Measurements from ENCODE around the gene STAT3.
"Not testable (repeated sequence)": the region's sequence is repeated elsewhere in the genome, so short reads cannot be mapped to it uniquely, and the experiment has no call there.

STAT3 gene

DNA sequence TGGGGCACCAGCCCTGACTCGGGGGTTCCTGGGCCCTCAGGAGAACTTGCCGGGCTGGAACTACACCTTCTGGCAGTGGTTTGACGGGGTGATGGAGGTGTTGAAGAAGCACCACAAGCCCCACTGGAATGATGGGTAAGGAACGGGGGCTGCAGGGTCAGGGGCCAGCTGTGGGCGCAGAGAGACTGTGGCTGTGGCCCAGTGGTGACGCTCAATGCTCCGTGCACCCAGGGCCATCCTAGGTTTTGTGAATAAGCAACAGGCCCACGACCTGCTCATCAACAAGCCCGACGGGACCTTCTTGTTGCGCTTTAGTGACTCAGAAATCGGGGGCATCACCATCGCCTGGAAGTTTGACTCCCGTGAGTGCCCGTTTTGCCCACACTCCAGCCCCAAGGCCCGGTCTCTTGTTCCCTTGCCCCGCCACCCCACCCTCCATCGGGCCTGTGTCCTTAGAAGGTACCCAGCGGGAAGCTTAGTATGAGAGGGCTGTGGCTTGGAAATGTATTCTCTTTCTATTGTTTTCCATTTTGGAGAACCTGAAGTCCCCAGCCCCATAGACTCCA is 80.8 kb downstream of the STAT3 start:
- no peak for DNase-seq (ENCODE audit: low read depth, low spot score)
- H3K4me3 ChIP-seq (ENCODE audit: low read length) = peak overlapping the region; percentile 57

DNA sequence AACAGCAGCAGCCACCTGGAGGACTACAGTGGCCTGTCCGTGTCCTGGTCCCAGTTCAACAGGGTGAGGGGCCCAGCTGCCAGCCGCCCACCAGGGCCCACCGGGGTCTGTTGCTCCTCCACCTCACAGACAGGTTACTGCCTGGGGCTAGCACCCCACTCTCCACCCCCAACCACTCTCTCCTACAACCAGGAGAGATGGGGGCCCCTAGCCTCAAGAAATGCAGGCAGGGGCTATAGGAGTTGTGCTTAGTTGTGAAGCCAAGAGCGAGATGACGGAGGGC is 81.9 kb downstream of the STAT3 start:
- H3K4me3 ChIP-seq (ENCODE audit: low read length) = peak overlapping the region; percentile 57
- DNase-seq (ENCODE audit: low read depth, low spot score) = no peak

DNA sequence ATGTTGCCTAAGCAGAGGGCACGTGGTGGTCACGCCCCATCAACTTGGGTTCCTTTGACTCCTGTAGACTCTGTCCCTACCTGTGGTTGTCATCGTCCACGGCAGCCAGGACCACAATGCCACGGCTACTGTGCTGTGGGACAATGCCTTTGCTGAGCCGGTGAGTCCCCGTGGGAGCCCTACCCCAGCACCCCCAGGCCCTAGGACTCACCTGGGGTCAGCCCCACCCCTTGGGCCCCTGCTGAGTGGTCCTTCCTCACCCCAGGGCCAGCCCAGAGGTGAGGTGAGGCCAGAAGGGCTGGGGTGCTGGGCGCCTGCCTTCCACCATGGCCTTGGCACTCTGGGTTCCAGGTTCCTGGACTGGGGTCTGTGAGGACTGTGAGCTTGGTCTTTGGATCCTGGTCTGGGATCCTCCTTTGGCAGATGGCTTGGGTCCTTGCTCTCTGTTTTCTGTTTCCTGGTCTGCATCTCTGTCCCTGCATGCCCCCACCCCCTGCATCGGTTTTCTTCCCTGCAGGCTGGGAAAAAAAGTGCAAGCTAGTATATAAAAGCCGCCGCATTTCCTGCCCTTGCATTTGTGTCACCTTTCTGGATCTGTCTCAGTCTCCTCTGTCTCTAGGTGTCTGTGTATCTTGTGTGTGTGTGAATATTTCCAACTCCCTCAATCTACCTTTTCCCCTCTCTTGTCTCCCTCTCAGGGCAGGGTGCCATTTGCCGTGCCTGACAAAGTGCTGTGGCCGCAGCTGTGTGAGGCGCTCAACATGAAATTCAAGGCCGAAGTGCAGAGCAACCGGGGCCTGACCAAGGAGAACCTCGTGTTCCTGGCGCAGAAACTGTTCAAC is 82.5 kb downstream of the STAT3 start:
- H3K4me3 ChIP-seq (ENCODE audit: low read length) = peak overlapping the region; percentile 57
- peak; percentile 87 for DNase-seq (ENCODE audit: low read depth, low spot score)

DNA sequence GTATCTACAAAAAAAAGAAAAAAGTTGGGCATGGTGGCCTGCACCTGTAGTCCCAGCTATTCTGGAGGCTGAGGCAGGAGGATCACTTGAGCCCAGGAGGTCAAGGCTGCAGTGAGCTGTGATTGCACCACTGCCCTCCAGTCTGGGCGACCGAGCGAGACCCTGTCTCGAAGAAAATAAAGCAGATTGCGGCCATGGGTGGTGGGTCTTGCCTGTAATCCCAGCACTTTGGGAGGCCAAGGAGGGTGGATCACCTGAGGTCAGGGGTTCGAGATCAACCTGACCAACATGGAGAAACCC is 83.3 kb downstream of the STAT3 start:
- H3K4me3 ChIP-seq (ENCODE audit: low read length); DNase-seq (ENCODE audit: low read depth, low spot score): not testable (repeated sequence)

DNA sequence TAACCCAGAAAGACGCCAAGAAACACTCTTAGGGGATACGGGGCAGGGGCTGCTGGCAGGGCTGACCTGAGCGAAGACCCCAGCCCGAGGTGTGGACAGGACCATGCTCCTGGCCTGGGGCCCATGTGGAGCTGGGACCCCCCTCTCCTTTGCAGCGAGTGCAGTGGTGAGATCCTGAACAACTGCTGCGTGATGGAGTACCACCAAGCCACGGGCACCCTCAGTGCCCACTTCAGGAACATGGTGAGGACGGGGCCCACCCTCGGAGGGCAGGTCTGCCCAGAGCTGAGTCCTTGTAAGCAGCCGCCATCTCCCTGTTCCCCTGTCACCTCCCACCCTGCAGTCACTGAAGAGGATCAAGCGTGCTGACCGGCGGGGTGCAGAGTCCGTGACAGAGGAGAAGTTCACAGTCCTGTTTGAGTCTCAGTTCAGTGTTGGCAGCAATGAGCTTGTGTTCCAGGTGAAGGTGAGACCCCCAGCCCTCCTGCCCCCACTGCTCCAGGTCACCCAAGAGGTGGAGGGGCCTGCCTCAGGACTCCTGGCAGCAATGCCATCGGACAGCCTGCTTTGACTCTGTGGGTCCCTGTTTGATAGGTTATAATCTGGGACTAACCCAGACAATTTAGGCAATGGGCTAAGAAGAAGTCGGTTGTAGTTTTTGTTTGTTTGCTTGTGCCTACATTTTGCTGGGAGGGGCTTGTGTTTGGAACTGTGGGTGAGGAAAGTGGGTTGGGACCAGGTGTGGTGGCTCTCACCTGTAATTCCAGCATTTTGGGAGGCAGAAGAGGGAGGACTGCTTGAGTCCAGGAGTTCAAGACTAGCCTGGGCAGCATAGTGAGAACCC is 83.8 kb downstream of the STAT3 start:
- H3K4me3 ChIP-seq (ENCODE audit: low read length) = no peak overlapping the region
- no peak for DNase-seq (ENCODE audit: low read depth, low spot score)

DNA sequence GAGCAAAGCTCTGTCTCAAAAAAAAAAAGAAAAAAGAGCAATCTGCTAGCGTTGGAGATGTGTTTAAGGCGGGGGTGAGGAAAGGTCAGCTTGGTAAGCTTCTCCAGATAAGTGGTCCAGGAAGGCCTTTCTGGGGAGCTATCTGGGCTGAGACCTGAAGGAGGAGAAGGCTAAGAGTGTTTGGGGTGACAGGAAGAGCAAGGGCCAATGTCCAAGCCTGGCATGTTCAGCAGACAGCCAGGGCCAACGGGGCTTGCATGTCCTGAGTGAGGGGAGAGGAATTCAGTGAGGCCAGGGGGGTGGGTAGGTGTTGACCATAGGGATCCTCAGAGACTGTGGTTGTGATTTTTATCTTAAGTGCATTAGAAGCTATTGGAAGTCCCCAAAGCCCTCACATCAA is 84.5 kb downstream of the STAT3 start:
- DNase-seq (ENCODE audit: low read depth, low spot score) = no peak
- H3K4me3 ChIP-seq (ENCODE audit: low read length) = no peak overlapping the region

DNA sequence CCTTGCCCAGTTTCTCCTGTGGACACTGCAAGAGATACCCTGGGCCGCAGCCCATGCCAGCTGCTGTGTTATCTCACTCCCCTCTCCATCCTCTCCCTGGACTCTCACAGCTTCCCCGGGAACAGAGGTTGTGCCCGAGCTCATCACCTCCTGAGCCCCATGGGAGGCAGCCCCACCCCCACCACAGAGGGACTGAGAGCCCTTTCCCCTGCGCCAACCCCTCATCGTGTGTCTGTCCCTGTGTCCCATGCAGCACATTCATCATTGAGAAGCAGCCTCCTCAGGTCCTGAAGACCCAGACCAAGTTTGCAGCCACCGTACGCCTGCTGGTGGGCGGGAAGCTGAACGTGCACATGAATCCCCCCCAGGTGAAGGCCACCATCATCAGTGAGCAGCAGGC is 87.2 kb downstream of the STAT3 start:
- no peak overlapping the region for H3K4me3 ChIP-seq (ENCODE audit: low read length)
- no peak for DNase-seq (ENCODE audit: low read depth, low spot score)

DNA sequence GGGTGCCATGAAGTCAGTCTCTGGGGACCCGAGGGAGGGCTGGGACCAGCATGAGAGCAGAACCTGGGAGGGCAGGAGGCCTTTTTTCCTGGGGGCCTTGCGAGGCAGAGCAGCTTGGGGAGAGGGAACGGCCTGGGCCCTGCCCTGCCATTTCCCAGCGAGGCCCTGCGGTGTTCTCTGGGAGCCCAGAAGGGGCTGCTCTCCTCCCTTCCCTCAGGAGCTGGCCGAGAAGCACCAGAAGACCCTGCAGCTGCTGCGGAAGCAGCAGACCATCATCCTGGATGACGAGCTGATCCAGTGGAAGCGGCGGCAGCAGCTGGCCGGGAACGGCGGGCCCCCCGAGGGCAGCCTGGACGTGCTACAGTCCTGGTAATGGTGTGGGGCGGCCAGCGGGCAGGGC is 88.3 kb downstream of the STAT3 start:
- DNase-seq (ENCODE audit: low read depth, low spot score); H3K4me3 ChIP-seq (ENCODE audit: low read length): not testable (repeated sequence)

DNA sequence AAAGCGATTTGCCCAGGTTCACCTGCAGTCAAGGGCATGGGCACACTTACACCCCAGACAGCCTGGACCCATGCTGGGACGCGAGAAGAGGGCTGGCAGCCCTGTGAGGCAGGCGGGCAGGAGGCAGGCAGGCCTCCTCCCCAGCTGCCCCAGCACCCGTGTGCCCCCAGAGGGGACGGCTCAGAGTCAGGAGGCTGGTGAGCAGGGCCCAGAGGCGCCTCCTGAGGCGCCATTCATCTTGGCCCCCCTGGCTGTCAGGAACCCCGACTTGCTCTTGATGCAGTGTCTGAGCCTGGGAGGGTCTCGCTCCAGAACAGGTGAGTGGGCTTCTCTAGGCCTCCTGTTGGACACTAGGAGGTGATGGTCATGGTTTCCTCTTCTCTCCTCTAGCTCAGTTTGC is 88.9 kb downstream of the STAT3 start:
- not testable (repeated sequence) for DNase-seq (ENCODE audit: low read depth, low spot score)

DNA sequence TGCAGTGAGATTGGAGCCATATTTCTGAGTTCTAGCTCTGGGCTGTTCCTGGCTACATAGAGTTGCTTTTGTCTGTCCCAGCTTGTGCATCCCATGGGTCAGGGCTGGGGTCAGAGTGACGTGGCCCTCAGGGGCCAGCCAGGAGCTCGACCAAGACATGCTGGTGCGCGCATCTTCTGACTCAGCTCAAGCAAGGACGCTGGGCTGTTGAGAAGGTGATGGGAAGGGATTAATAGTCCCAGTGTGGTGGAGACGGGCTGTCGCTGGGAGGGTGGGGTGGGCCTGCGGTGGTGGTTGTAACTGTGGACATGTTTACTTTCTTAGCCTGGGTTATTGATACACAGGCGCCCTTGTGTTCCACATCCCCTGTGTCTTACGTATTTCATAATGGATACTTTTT is 90.5 kb downstream of the STAT3 start:
- not testable (repeated sequence) for H3K4me3 ChIP-seq (ENCODE audit: low read length); DNase-seq (ENCODE audit: low read depth, low spot score)

More for the DNA sequence above, 88.9 kb downstream of the STAT3 start:
- H3K4me3 ChIP-seq (ENCODE audit: low read length) = not testable (repeated sequence)

DNA sequence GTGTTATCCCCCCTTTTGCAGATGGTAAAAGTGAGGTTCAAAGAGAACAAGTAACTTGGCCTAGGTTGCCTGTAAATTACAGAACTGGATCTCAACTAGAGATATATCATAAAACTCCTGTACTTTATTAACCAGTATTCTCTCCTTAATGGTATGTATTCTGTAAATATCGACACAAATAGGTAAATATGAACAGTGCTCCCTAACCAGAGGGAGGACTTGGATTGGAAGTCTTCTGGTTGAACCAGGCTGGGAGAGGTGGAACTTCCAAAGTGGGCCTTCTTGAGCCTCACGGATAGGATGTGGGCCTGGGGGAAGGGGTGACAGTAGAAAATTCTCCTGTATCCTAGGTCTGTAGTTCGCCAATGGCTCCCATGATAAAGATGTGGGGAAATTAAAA is 92.2 kb downstream of the STAT3 start:
- DNase-seq (ENCODE audit: low read depth, low spot score) = no peak
- no peak overlapping the region for H3K4me3 ChIP-seq (ENCODE audit: low read length)

DNA sequence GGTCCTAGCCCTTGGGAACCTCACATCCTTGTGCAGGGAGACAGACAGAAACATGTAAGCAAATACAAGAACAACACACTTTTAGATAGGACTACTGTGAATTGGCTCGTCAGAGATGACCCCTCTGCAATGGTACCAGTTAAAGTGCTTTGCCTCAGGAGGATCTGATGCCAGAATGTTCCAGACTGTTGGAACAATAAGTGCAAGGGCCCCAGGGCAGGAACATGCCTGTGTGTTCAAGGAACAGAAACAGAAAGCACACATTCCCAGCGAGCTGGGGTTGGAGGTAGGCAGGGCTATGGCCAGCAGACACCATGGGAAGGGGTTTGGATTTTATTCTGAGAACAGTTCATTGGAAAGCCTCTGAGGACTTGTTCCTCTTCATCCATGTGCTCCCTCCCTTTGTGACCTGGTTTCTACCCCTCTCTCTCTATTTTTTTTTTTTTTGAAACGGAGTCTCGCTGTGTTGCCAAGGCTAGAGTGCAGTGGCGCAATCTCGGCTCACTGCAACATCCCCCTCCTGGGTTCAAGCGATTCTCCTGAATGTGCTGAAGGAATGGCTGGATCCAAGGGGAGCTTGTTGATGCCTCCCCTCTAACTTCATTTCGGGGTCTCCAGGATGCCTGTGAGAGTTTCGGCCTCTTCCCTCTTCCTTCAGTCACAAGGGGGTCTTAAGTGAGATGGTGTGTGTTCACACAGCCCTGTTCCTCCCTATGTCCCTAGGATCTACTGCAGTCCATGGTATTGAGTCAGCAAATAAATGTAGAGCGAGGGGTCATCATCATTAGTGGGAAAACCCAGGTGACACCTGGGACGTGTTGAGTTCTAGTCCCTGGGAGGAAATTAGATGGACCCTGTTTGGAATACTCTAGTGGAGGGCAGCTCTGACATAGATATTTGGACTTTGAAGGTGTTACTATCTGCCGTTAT is 93.5 kb downstream of the STAT3 start:
- H3K4me3 ChIP-seq (ENCODE audit: low read length) = no peak overlapping the region
- DNase-seq (ENCODE audit: low read depth, low spot score) = no peak

DNA sequence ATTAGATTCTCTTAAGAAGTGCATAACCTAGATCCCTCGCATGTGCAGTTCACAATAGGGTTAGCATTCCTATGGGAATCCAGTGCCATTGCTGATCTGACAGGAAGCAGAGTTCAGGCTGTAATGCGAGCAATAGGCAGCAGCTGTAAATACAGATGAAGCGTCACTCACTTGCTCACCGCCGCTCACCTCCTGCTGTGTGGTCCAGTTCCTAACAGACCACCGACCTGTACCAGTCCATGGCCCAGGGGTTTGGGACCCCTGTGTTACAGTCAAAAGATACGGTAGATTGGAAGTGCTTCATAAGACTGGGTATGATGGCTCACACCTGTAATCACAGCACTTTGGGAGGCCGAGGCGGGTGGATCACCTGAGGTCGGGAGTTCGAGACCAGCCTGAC is 97.1 kb downstream of the STAT3 start:
- H3K4me3 ChIP-seq (ENCODE audit: low read length) = no peak overlapping the region
- DNase-seq (ENCODE audit: low read depth, low spot score) = no peak

DNA sequence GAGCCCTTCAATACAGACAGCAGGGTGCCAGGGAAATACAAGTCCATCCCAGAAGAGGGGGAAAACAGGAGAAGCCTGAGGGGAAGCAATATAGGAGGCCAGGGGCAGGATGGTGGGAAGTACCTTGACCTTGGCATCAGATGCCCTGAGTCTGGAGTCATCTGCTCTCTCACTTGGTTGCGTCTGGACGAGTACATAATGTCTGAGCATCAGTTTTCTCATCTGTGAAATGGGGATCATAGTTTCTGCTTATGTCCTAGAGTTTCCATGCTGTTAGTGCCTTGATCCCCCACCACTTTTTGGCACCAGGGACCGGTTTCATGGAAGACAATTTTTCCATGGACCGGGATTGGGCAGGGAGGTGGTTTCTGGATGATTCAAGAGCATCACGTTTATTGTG is 97.7 kb downstream of the STAT3 start:
- H3K4me3 ChIP-seq (ENCODE audit: low read length) = no peak overlapping the region
- DNase-seq (ENCODE audit: low read depth, low spot score) = no peak

DNA sequence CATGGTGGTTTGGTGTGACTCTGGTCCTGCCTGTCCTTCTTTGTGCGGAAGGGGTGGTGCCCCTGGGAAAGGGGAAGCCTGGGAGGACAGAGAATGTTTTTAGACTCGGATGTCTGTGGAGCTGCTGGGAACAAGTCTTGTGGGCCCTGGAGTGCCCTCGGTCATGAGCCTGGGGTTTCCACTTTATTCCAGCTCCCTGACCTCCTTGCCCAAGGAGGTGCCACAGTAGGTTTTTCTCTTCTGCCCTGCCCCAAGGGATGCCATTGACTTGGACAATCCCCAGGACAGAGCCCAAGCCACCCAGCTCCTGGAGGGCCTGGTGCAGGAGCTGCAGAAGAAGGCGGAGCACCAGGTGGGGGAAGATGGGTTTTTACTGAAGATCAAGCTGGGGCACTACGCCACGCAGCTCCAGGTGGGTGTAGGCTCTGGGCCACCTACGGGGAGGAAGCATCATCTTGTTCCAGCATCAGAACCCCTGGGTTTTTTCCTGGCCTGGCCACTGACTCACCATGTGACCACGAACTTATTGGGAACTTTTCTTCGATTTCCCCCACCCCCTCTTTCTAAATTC is 98.5 kb downstream of the STAT3 start:
- no peak overlapping the region for H3K4me3 ChIP-seq (ENCODE audit: low read length)
- DNase-seq (ENCODE audit: low read depth, low spot score) = no peak

DNA sequence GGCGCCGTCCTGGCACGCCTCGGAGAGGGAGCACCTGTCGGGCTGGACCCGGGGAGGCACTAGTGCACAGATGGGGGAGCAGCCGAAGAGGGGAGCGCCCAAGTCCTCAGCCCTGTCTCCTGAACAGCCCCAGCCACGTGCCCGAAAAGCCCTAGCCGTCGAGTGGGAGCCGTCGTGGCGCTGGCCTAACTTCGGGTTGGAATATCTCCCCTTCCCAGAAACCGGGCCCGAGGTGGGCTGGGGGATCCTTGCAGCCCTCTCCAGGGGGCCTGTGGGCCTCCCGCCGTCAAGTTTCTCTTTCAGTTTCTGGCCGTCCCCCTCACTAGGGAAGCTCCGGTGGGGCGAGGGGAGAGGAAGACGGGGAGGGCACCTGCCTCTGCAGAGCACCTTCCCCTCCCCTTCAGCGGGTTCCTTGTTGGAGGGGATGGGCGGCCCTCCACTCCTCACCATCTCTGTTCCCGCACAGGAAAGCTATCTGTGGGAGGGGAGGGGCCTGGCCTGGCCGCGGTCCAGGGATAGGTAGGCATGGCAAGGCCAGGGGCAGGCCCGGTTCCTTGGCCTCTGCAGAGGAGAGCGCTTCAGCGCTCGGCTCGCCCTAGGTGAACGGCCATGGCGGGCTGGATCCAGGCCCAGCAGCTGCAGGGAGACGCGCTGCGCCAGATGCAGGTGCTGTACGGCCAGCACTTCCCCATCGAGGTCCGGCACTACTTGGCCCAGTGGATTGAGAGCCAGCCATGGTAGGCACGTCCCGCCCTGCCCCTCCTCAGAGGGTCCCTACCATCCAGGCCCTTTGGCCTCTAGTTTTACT is 99.2 kb downstream of the STAT3 start:
- H3K4me3 ChIP-seq (ENCODE audit: low read length) = no peak overlapping the region
- no peak for DNase-seq (ENCODE audit: low read depth, low spot score)

DNA sequence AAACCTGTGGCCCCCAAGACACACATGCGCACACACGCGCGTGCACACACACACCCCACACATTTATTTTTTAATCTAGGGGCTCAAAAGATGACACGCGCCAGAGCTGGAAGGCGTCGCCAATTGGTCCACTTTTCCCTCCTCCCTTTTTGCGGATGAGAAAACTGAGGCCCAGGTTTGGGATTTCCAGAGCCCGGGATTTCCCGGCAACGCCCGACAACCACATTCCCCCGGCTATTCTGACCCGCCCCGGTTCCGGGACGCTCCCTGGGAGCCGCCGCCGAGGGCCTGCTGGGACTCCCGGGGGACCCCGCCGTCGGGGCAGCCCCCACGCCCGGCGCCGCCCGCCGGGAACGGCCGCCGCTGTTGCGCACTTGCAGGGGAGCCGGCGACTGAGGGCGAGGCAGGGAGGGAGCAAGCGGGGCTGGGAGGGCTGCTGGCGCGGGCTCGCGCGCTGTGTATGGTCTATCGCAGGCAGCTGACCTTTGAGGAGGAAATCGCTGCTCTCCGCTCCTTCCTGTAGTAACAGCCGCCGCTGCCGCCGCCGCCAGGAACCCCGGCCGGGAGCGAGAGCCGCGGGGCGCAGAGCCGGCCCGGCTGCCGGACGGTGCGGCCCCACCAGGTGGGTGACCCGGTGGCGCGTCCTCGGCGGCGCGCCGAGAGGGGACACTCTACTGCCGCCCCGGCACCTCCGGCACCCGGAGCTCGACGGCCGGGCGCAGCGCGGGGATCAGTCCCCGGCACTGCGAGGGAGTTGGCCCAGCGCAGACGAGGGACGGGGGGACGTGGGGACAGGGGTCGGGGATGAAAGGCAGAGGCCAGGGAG is 100.1 kb downstream of the STAT3 start, which contains the start of gene STAT5A:
STAT5A (plus strand) TSS at position 522 of the 826 bp plus-strand sequence. CDS start 914 bp downstream, outside the sequence.
- H3K4me3 ChIP-seq (ENCODE audit: low read length) = no peak within 1 kb of the TSS
- DNase-seq (ENCODE audit: low read depth, low spot score) = no peak

Measured in Jurkat, Clone E6-1 (cell line).